Measurements from ENCODE around the gene CRABP2.
A peak's percentile ranks its signal among the peaks of the same experiment; 100 is the strongest.

Gene CRABP2

GRCh38 chr1:156708218-156708661 is 2.9 kb upstream of the CRABP2 start:
- DNase-seq = no peak

- no peak for DNase-seq
Measured at GRCh38 chr1:156707417-156708217, 2.2 kb upstream of the CRABP2 start.

- DNase-seq = no peak
Measured at GRCh38 chr1:156706657-156707416, 1.5 kb upstream of the CRABP2 start.

GRCh38 chr1:156705918-156706656 is 704 bp upstream of the CRABP2 start:
- DNase-seq = peak in 1 of 2 donors; percentile 25

GRCh38 chr1:156704930-156705320 is 458 bp downstream of the CRABP2 start:
- DNase-seq = no peak

GRCh38 chr1:156704166-156704711 is 1.1 kb downstream of the CRABP2 start:
- no peak for DNase-seq

- no peak for DNase-seq
Measured at GRCh38 chr1:156703741-156704140, 1.6 kb downstream of the CRABP2 start.

- DNase-seq = no peak
Measured at GRCh38 chr1:156703336-156703735, 2.0 kb downstream of the CRABP2 start.

- DNase-seq = no peak
Measured at GRCh38 chr1:156700736-156701531, 4.4 kb downstream of the CRABP2 start.

GRCh38 chr1:156698995-156699394 is 6.4 kb downstream of the CRABP2 start:
- DNase-seq = no peak

- DNase-seq = no peak
Measured at GRCh38 chr1:156697481-156697880, 7.9 kb downstream of the CRABP2 start.

GRCh38 chr1:156696755-156697154 is 8.6 kb downstream of the CRABP2 start:
- no peak for DNase-seq

GRCh38 chr1:156694690-156694962 is 10.8 kb downstream of the CRABP2 start:
- no peak for DNase-seq

GRCh38 chr1:156693848-156694689 is 11.3 kb downstream of the CRABP2 start:
- no peak for DNase-seq

- no peak for DNase-seq
Measured at GRCh38 chr1:156692925-156693847, 12.2 kb downstream of the CRABP2 start.

GRCh38 chr1:156692441-156692924 is 12.9 kb downstream of the CRABP2 start:
- no peak for DNase-seq

- no peak for DNase-seq
Measured at GRCh38 chr1:156691665-156692440, 13.5 kb downstream of the CRABP2 start.

GRCh38 chr1:156691191-156691590 is 14.2 kb downstream of the CRABP2 start:
- DNase-seq = no peak

- no peak for DNase-seq
Measured at GRCh38 chr1:156690675-156691036, 14.7 kb downstream of the CRABP2 start.

Measured in hippocampal formation (tissue), 2 donors.